ENCODE measurements around the gene PLA2G15. TPM values are rescaled to one million over a fixed set of nuclear protein-coding genes. Genes with fewer than 3 reads are reported as not detected.
A peak's percentile ranks its signal among the peaks of the same experiment; 100 is the strongest.

PLA2G15 gene, protein sequence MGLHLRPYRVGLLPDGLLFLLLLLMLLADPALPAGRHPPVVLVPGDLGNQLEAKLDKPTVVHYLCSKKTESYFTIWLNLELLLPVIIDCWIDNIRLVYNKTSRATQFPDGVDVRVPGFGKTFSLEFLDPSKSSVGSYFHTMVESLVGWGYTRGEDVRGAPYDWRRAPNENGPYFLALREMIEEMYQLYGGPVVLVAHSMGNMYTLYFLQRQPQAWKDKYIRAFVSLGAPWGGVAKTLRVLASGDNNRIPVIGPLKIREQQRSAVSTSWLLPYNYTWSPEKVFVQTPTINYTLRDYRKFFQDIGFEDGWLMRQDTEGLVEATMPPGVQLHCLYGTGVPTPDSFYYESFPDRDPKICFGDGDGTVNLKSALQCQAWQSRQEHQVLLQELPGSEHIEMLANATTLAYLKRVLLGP
- 21.7 and 21.8 TPM in 2 replicates for total RNA-seq (ENCODE audit: low replicate concordance)

GRCh38 chr16:68244903-68245853, at the start of gene PLA2G15:
TSS of gene PLA2G15 (plus strand) at chr16:68245373. CDS start at chr16:68245427, 54 bp downstream.
- H3K4me3 ChIP-seq (ENCODE audit: low read depth, low read length): peak within 1 kb of the TSS; percentile 96
- DNase-seq (ENCODE audit: low read depth): peak; percentile 93
- TF ChIP-seq, protein P1, sequence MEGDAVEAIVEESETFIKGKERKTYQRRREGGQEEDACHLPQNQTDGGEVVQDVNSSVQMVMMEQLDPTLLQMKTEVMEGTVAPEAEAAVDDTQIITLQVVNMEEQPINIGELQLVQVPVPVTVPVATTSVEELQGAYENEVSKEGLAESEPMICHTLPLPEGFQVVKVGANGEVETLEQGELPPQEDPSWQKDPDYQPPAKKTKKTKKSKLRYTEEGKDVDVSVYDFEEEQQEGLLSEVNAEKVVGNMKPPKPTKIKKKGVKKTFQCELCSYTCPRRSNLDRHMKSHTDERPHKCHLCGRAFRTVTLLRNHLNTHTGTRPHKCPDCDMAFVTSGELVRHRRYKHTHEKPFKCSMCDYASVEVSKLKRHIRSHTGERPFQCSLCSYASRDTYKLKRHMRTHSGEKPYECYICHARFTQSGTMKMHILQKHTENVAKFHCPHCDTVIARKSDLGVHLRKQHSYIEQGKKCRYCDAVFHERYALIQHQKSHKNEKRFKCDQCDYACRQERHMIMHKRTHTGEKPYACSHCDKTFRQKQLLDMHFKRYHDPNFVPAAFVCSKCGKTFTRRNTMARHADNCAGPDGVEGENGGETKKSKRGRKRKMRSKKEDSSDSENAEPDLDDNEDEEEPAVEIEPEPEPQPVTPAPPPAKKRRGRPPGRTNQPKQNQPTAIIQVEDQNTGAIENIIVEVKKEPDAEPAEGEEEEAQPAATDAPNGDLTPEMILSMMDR (IDR thresholded peaks at IDR 0.05; ENCODE audit: insufficient read depth, low read length): no peak

- no peak overlapping the region for H3K4me3 ChIP-seq (ENCODE audit: low read depth, low read length)
- no peak for DNase-seq (ENCODE audit: low read depth)
- TF ChIP-seq, protein P1 (IDR thresholded peaks at IDR 0.05; ENCODE audit: insufficient read depth, low read length): no peak
Observed at GRCh38 chr16:68197250-68197649, 47.9 kb upstream of the PLA2G15 start.

DNA sequence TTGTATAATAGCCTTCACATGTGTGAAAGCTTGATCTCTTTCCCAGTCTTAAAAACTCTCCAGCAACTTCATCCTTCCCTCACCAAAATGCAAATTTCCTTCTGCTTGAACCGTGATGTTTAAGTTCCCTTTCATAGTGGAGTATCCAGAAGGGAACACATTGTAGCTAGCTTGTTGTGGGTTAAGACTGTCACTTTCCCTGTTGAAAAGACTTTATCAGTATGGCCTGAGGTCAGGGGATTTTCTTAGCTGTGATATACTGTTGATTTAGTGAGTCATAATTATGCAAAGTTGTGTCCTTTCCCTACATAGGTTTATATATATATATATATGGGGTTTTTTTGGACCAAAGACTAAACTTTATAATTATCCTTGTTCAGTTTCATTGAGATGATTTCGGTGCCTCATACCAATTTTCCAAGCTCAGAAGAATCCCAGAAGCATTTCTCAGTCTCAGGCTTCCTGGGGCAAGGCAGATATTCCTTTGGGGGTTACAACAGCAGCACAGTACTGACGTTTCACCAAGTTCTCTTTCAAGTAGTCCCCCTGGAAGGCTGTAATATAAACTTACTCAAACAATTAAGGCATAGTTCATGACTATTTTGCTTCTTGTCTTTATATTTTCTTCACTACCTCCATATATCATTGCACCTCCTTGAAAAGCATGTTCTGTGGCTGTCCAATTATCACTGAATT, 44.9 kb upstream of the PLA2G15 start:
- TF ChIP-seq, protein P1 (IDR thresholded peaks at IDR 0.05; ENCODE audit: insufficient read depth, low read length): no peak
- H3K4me3 ChIP-seq (ENCODE audit: low read depth, low read length): no peak overlapping the region
- peak; percentile 43 for DNase-seq (ENCODE audit: low read depth)

DNA sequence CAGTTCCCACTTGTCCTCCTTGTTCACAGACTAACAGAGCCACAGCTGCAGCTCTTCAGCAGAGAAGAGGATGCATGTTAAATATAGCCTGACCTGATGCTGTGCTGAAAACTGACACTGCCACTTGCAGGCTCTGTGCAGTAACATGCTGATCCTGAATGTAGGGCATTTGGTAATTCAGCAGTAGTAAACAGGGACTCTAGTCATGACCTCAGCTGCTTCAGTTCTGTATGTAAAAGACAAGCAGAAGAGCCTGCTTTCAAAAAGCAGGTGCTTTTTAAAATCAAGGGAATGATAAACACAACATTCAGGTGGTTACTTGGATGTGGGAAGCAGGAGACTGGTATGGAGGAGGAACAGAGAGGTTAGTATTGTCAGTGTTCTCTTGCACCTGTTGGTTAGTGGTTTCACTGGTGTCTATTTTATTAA, 43.1 kb upstream of the PLA2G15 start:
- TF ChIP-seq, protein P1 (IDR thresholded peaks at IDR 0.05; ENCODE audit: insufficient read depth, low read length): no peak
- DNase-seq (ENCODE audit: low read depth): no peak

DNA sequence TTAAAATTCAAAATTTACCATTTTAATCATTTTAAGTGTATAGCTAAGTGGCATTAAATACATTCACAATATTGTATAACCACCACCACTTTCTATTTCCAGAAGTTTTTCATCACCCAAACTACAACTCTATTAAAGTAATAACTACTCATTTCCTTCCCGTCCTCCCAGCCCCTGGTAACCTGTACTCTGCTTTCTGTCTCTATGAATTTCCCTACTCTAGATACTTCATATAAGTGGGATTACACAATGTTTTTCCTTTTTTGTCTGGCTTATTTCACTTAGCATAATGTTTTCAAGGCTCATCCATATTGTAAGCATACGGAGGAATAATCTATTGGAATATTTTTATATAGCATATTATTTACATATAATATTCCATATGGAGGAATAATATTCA, 38.9 kb upstream of the PLA2G15 start:
- H3K4me3 ChIP-seq (ENCODE audit: low read depth, low read length): no peak overlapping the region
- no peak for DNase-seq (ENCODE audit: low read depth)
- TF ChIP-seq, protein P1 (IDR thresholded peaks at IDR 0.05; ENCODE audit: insufficient read depth, low read length): no peak

More for the DNA sequence above, 43.1 kb upstream of the PLA2G15 start:
- no peak overlapping the region for H3K4me3 ChIP-seq (ENCODE audit: low read depth, low read length)

GRCh38 chr16:68214726-68215125, 30.4 kb upstream of the PLA2G15 start:
- TF ChIP-seq, protein P1 (IDR thresholded peaks at IDR 0.05; ENCODE audit: insufficient read depth, low read length): no peak
- no peak for DNase-seq (ENCODE audit: low read depth)
- H3K4me3 ChIP-seq (ENCODE audit: low read depth, low read length): no peak overlapping the region
